HG02571 (cell line): ENCODE results near the gene FOLR2.
"Not testable (repeated sequence)": the region's sequence is repeated elsewhere in the genome, so short reads cannot be mapped to it uniquely, and the experiment has no call there.

Source experiments
- ATAC-seq: cut with Tn5 transposase; IDR thresholded peaks from one replicate; pipeline ENCODE4 v1.9.1; 2021; ENCODE audit warnings: mild to moderate bottlenecking, moderate library complexity; ENCODE audit not compliant: unreplicated experiment

Gene FOLR2

DNA sequence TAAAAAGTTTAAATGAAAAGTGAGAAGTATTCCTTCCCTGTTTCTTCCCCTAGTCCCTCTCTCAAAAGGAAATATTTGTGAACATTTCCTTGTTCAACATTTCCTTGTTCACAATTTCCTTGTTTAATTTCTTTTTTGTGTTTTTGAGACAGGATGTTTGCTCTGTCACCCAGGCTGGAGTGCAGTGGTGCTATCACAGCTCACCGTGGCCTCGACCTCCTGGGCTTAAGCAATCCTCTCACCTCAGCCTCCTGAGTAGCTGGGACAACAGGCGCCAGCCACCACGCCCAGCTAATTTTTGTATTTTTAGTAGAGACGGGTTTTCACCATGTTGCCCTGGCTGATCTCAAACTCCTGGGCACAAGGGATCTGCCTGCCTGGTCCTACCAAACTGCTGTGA lies 50.4 kb downstream of the FOLR2 start:
- ATAC-seq, result not testable (repeated sequence)

GRCh38 chr11:72267956-72268617 lies 51.5 kb downstream of the FOLR2 start:
- no peak for ATAC-seq
